ENCODE results near the gene SLC25A5. TPM values are rescaled to one million over a fixed set of nuclear protein-coding genes. Genes with fewer than 3 reads are reported as not detected.
A peak's percentile ranks its signal among the peaks of the same experiment; 100 is the strongest.

The SLC25A5 gene
- total and polyA plus RNA-seq, 10 of the 15 experiments (the other 5 are each of a cell fraction or from before 2014, with no cell fraction given) = 361 to 3,863 (median 618) TPM

GRCh38 chrX:119467433-119467832 lies 811 bp upstream of the SLC25A5 start:
- ATAC-seq (no peak), FAIRE-seq (no peak), DNase-seq (ENCODE audit: low read depth, low spot score) (no peak)
- RAD21 ChIA-PET (ENCODE audit: unreplicated experiment) = no interaction called here
- no peak for TF ChIP-seq POLR2A (IDR thresholded peaks at IDR 0.05; ENCODE audit: low read depth, low read length)
- TF ChIP-seq YBX1 (IDR thresholded peaks at IDR 0.05) = no peak
- TF ChIP-seq BCL11A (IDR thresholded peaks at IDR 0.05; ENCODE audit: low read depth, low read length) = no peak
- TF ChIP-seq NKRF (conservative IDR thresholded peaks at IDR 0.05) = no peak
- no peak for TF ChIP-seq ZSCAN29 (IDR thresholded peaks at IDR 0.05)
- no peak for TF ChIP-seq ATF7 (IDR thresholded peaks at IDR 0.05; ENCODE audit: low read depth)
- no peak for TF ChIP-seq E4F1 (IDR thresholded peaks at IDR 0.05; ENCODE audit: borderline replicate concordance, partially characterized antibody)
- TF ChIP-seq BMI1 (IDR thresholded peaks at IDR 0.05; ENCODE audit: borderline replicate concordance) = no peak
- TF ChIP-seq SP1 (IDR thresholded peaks at IDR 0.05; ENCODE audit: low read depth, low read length) = no peak
- TF ChIP-seq REST (IDR thresholded peaks at IDR 0.05; ENCODE audit: low read depth, low read length) = no peak
- Histone ChIP-seq H3K9me3 (replicated peaks; ENCODE audit: control insufficient read depth, insufficient read depth, low read length) (no peaks in the 10 kb centered on the region; the same call in 2 of the 3 replicates), H3K27ac (ENCODE audit: control insufficient read depth, insufficient read depth) (no peak overlapping the region), H3K4me3 (no peak overlapping the region), H3K27me3 (replicated peaks in 1 of 2; ENCODE audit: control insufficient read depth in 2 of 2, insufficient read depth in 2 of 2, low read length in 1 of 2) (no peaks in the 10 kb centered on the region), H2AFZ (ENCODE audit: control insufficient read depth, low read depth, low read length) (no peak overlapping the region), H3K9ac (ENCODE audit: control insufficient read depth, insufficient read depth, low read length) (no peak overlapping the region), H3K4me1 (ENCODE audit: control insufficient read depth, insufficient read depth, low read length) (no peaks in the 10 kb centered on the region; the same call in 1 of the 2 replicates), H4K20me1 (ENCODE audit: control insufficient read depth, insufficient read depth) (no peaks in the 10 kb centered on the region; the same call in 1 of the 2 replicates), H3K4me2 (ENCODE audit: control insufficient read depth, insufficient read depth) (peak overlapping the region; percentile 87), H3K79me2 (ENCODE audit: control insufficient read depth, insufficient read depth, low read length) (peaks cover 15% of the 10 kb centered on the region), H3K36me3 (ENCODE audit: control insufficient read depth in 2 of 2, insufficient read depth in 2 of 2, low read length in 1 of 2) (peaks cover 0 to 6% of the 10 kb centered on the region in 2 experiments; a peak in 1 of 4 replicates)
- CTCF ChIA-PET = interaction anchor here (1.4 kb wide), 1 partner anchor 11 kb away, joined by 5 read pairs; no protein-coding TSS in a partner anchor
- WGBS (ENCODE audit: insufficient coverage, insufficient replicate concordance, low lambda C conversion rate, missing lambda C conversion rate) = 33% methylated on average over 6 of the region's 6 CpGs
- intact Hi-C loops (cut with micrococcal nuclease; ENCODE audit: unreplicated experiment) = no loop called here
- no TSS peak for BruUV-seq (replicated peaks)
- SMC1A ChIA-PET (ENCODE audit: uncharacterized antibody, unreplicated experiment) = no interaction called here
- POLR2A ChIA-PET = interaction anchor here (0.7 to 4.5 kb wide), 2 partner anchors 10 to 15 kb away, joined by 3 to 21 read pairs; no protein-coding TSS in a partner anchor
- in situ Hi-C loops (cut with MboI) = no loop called here
